SK-N-MC (cell line): ENCODE measurements around the gene NOXO1.
A peak's percentile ranks its signal among the peaks of the same experiment; 100 is the strongest.

Experiments used
- DNase-seq: peaks from one replicate; pipeline ENCODE4 v3.0.0-alpha.2; 2011; ENCODE audit warnings: low read depth, low spot score
- H3K27ac ChIP-seq: fragments of 200-600 bp; sonication (generic); 2 replicates; pipeline ENCODE4 v1.5.1; 2016; ENCODE audit warnings: mixed run types
- H3K36me3 ChIP-seq: fragments of 200-600 bp; sonication (generic); 2 replicates; pipeline ENCODE4 v1.6.1; 2017; ENCODE audit warnings: antibody characterized with exemption, low read length, mixed read lengths; ENCODE audit not compliant: insufficient read depth
- H3K4me3 ChIP-seq: fragments of 200-600 bp; sonication (generic); 2 replicates; pipeline ENCODE4 v1.5.1; 2016
- H3K9ac ChIP-seq: fragments of 200-600 bp; sonication (generic); 2 replicates; pipeline ENCODE4 v1.8.0; 2017; ENCODE audit warnings: mixed run types, mixed read lengths; ENCODE audit not compliant: insufficient read length
- H3K9me3 ChIP-seq: fragments of 200-600 bp; sonication (generic); 2 replicates; pipeline ENCODE4 v1.6.1; 2017; ENCODE audit warnings: low read depth, mild to moderate bottlenecking, antibody characterized with exemption, low read length, moderate library complexity, mixed read lengths
- EZH2 ChIP-seq: fragments of 200-600 bp; sonication (generic); IDR thresholded peaks from one replicate; pipeline ENCODE4 v1.6.1; 2017; ENCODE audit warnings: antibody characterized with exemption
- FOXP2 ChIP-seq: optimal IDR thresholded peaks from 2 replicates; pipeline ENCODE3; 2011; ENCODE audit warnings: mild to moderate bottlenecking, moderate library complexity; ENCODE audit not compliant: insufficient read depth; ENCODE audit errors: extremely low read length, control extremely low read depth
- POLR2AphosphoS5 ChIP-seq: IDR thresholded peaks from 2 replicates; pipeline ENCODE4 v1.6.1; 2012; ENCODE audit warnings: mild to moderate bottlenecking, low read depth, low read length, borderline replicate concordance

The NOXO1 gene

DNA sequence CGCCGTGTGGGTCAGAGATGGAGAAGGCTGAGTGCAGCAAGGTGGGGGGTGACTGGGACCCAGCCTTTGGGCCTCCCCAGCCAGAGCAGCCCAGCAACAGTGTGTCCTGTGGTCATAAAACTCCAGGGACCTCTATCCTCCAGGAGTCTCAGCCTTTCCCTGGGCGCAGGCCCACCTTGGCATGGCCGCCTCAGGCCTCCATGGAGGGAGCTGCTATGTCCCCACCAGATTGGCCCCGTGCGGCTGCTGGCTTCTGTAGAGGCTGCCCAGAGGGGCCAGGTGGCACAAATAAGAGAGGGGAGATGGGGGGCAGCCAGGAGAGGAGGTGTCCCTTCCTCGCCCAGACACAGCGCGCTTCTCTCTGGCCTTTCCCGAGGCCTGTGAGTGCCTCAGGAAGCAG lies 5.9 kb upstream of the NOXO1 start:
- no peak for TF ChIP-seq POLR2AphosphoS5
- no peak for TF ChIP-seq EZH2
- Histone ChIP-seq H3K36me3 (no peaks in the 10 kb centered on the region), H3K27ac (no peak overlapping the region), H3K4me3 (no peak overlapping the region), H3K9me3 (no peaks in the 10 kb centered on the region), H3K9ac (no peak overlapping the region)
- DNase-seq, result no peak

GRCh38 chr16:1985466-1986150 lies 4.3 kb upstream of the NOXO1 start:
- TF ChIP-seq POLR2AphosphoS5, result no peak
- no peak for TF ChIP-seq FOXP2
- TF ChIP-seq EZH2, result no peak
- DNase-seq, result no peak
- no peak overlapping the region for H3K27ac ChIP-seq
- no peaks in the 10 kb centered on the region for H3K9me3 ChIP-seq
- H3K4me3 ChIP-seq, result no peak overlapping the region
- H3K9ac ChIP-seq, result no peak overlapping the region
- no peaks in the 10 kb centered on the region for H3K36me3 ChIP-seq

GRCh38 chr16:1984347-1985225 lies 3.3 kb upstream of the NOXO1 start:
- TF ChIP-seq EZH2 (no peak), FOXP2 (no peak), POLR2AphosphoS5 (no peak)
- no peak for DNase-seq
- H3K27ac ChIP-seq, result no peak overlapping the region
- no peaks in the 10 kb centered on the region for H3K36me3 ChIP-seq
- peak overlapping the region; percentile 90 for H3K4me3 ChIP-seq
- H3K9me3 ChIP-seq, result no peaks in the 10 kb centered on the region
- peak overlapping the region; percentile 77 for H3K9ac ChIP-seq

GRCh38 chr16:1983544-1984346 lies 2.5 kb upstream of the NOXO1 start, which contains the start of gene GFER:
TSS of gene GFER (plus strand) at chr16:1984193. CDS start at chr16:1984219, 26 bp downstream.
- Histone ChIP-seq H3K27ac (no peak within 1 kb of the TSS), H3K36me3 (no peaks in the 10 kb centered on the region; the same call in 1 of the 2 replicates), H3K9me3 (no peaks in the 10 kb centered on the region), H3K9ac (peak within 1 kb of the TSS; percentile 77), H3K4me3 (peak within 1 kb of the TSS; percentile 90)
- no peak for DNase-seq
- TF ChIP-seq EZH2, result no peak
- no peak for TF ChIP-seq POLR2AphosphoS5
- TF ChIP-seq FOXP2, result no peak

DNA sequence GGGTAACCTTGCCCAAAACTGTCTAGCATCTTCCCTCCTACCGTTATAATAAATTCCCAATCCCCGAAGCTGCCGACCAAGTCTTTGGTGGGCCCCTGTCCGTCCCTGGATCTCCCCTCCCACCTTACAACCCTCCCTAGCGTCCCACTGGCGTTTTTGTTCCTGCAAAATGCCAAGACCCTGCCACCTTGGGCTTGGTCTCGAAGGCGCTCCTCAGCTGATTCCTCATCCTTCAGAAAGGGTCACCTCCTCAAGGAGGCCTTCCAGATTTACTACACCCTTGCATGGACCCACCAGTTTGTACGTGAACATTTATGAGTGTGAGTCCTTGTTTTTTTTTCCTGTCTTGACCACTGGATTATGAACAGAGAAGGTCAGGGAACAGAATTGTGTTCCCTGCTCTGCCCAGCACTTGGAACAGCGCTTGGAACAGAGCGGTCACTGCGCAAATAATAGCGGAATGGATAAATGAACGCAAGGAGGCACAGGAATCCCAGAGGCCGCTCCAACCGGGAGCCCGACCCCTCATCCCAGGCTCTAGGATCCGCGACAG lies 1.8 kb upstream of the NOXO1 start:
- Histone ChIP-seq H3K36me3 (peaks cover 6% of the 10 kb centered on the region; the same call in 1 of the 2 replicates), H3K9ac (no peak overlapping the region), H3K4me3 (peak overlapping the region; percentile 90), H3K27ac (no peak overlapping the region), H3K9me3 (no peaks in the 10 kb centered on the region)
- DNase-seq, result no peak
- TF ChIP-seq EZH2, result no peak
- no peak for TF ChIP-seq FOXP2
- TF ChIP-seq POLR2AphosphoS5, result no peak

- H3K9ac ChIP-seq, result no peak overlapping the region
- TF ChIP-seq EZH2 (no peak), FOXP2 (no peak), POLR2AphosphoS5 (no peak)
- H3K27ac ChIP-seq, result no peak overlapping the region
- H3K9me3 ChIP-seq, result no peaks in the 10 kb centered on the region
- H3K36me3 ChIP-seq, result peaks cover 13% of the 10 kb centered on the region; the same call in 1 of the 2 replicates
- no peak overlapping the region for H3K4me3 ChIP-seq
- no peak for DNase-seq
Observed at GRCh38 chr16:1982013-1982433, 754 bp upstream of the NOXO1 start.

DNA sequence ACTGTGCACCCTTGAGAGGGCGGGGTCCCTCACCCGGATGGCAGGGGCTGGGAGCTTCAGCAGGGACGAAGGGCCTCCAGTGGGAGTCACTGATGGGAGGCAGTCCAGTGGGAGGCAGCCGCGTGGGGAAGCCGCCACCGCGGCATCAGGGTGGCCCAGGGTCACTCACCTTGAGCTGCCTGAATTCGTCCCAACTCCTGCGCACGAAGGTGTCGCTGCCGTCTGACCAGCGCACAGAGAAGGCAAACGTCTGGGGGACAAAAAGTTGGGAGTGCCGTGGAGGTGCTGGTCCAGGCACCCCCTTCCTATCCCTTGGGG lies 540 bp downstream of the NOXO1 start:
- Histone ChIP-seq H3K4me3 (no peak overlapping the region), H3K36me3 (peaks cover 22% of the 10 kb centered on the region; the same call in 1 of the 2 replicates), H3K27ac (no peak overlapping the region), H3K9me3 (no peaks in the 10 kb centered on the region), H3K9ac (no peak overlapping the region)
- no peak for DNase-seq
- TF ChIP-seq FOXP2 (no peak), POLR2AphosphoS5 (no peak), EZH2 (no peak)
